IMR-90 (cell line): ENCODE data around the gene FAM236C.
"Not testable (repeated sequence)": the region's sequence is repeated elsewhere in the genome, so short reads cannot be mapped to it uniquely, and the experiment has no call there.

Source experiments
- BHLHE40 ChIP-seq: fragments of 150-350 bp; IDR thresholded peaks from 2 replicates; pipeline ENCODE4 v1.6.1; 2016; ENCODE audit warnings: mild to moderate bottlenecking, low read depth, low read length
- CEBPB ChIP-seq: IDR thresholded peaks from 2 replicates; pipeline ENCODE4 v1.6.1; 2012; ENCODE audit warnings: low read depth, low read length, improper control_type of control experiment
- CTCF ChIP-seq: conservative IDR thresholded peaks from 2 replicates; pipeline ENCODE4 v1.5.1; 2012; ENCODE audit warnings: mild to moderate bottlenecking, low read depth, low read length, improper control_type of control experiment
- MAFK ChIP-seq: IDR thresholded peaks from 2 replicates; pipeline ENCODE4 v1.6.1; 2012; ENCODE audit warnings: low read depth, low read length, improper control_type of control experiment
- MAZ ChIP-seq: IDR thresholded peaks from 2 replicates; pipeline ENCODE4 v1.6.1; 2012; ENCODE audit warnings: low read depth, mild to moderate bottlenecking, low read length, improper control_type of control experiment, moderate library complexity, borderline replicate concordance
- MXI1 ChIP-seq: IDR thresholded peaks from 2 replicates; pipeline ENCODE4 v1.6.1; 2012; ENCODE audit warnings: low read depth, mild to moderate bottlenecking, low read length, moderate library complexity, borderline replicate concordance
- NFE2L2 ChIP-seq: fragments of 150-350 bp; IDR thresholded peaks from 2 replicates; pipeline ENCODE4 v1.6.1; 2016; ENCODE audit warnings: low read depth, mild to moderate bottlenecking, low read length
- POLR2A ChIP-seq: IDR thresholded peaks from 2 replicates; pipeline ENCODE4 v1.6.1; 2012; ENCODE audit warnings: mild to moderate bottlenecking, low read depth, low read length
- RAD21 ChIP-seq: IDR thresholded peaks from 2 replicates; pipeline ENCODE4 v1.6.1; 2012; ENCODE audit warnings: low read length, improper control_type of control experiment
- SMC3 ChIP-seq: fragments of 150-350 bp; IDR thresholded peaks from 2 replicates; pipeline ENCODE4 v1.6.1; 2016; ENCODE audit warnings: low read depth, mild to moderate bottlenecking, antibody characterized with exemption, low read length, moderate library complexity
- USF2 ChIP-seq: fragments of 150-350 bp; IDR thresholded peaks from 2 replicates; pipeline ENCODE4 v1.6.1; 2017; ENCODE audit warnings: mild to moderate bottlenecking, antibody characterized with exemption, low read length, low read depth
- TF ChIP-seq, protein P1 (sequence below): fragments of 150-350 bp; IDR thresholded peaks from 2 replicates; pipeline ENCODE4 v1.6.1; 2016; ENCODE audit warnings: low read depth, mild to moderate bottlenecking, low read length, moderate library complexity, borderline replicate concordance

- TF ChIP-seq RAD21, CTCF, MXI1, BHLHE40, SMC3, NFE2L2, MAFK, USF2, POLR2A, CEBPB, MAZ: not testable (repeated sequence)
- TF ChIP-seq, protein P1, sequence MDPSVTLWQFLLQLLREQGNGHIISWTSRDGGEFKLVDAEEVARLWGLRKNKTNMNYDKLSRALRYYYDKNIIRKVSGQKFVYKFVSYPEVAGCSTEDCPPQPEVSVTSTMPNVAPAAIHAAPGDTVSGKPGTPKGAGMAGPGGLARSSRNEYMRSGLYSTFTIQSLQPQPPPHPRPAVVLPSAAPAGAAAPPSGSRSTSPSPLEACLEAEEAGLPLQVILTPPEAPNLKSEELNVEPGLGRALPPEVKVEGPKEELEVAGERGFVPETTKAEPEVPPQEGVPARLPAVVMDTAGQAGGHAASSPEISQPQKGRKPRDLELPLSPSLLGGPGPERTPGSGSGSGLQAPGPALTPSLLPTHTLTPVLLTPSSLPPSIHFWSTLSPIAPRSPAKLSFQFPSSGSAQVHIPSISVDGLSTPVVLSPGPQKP, result not testable (repeated sequence)
Observed at GRCh38 chrX:72959971-72960370, 47.6 kb downstream of the FAM236C start.
